Measurements from ENCODE around the gene CNTN5.

The CNTN5 gene

GRCh38 chr11:99925968-99926367 lies 905.2 kb downstream of the CNTN5 start:
- TF ChIP-seq CTCF (IDR thresholded peaks at IDR 0.05) = no peak

GRCh38 chr11:99932684-99933083 lies 911.9 kb downstream of the CNTN5 start:
- no peak for TF ChIP-seq CTCF (IDR thresholded peaks at IDR 0.05)

- TF ChIP-seq CTCF (IDR thresholded peaks at IDR 0.05) = no peak
Measured at GRCh38 chr11:99934008-99934407, 913.3 kb downstream of the CNTN5 start.

GRCh38 chr11:99937330-99937729 lies 916.6 kb downstream of the CNTN5 start:
- TF ChIP-seq CTCF (IDR thresholded peaks at IDR 0.05) = no peak

- TF ChIP-seq CTCF (IDR thresholded peaks at IDR 0.05) = no peak
Measured at GRCh38 chr11:99952816-99953215, 932.1 kb downstream of the CNTN5 start.

- TF ChIP-seq CTCF (IDR thresholded peaks at IDR 0.05) = no peak
Measured at GRCh38 chr11:99960536-99960935, 939.8 kb downstream of the CNTN5 start.

GRCh38 chr11:99968336-99968735 lies 947.6 kb downstream of the CNTN5 start:
- no peak for TF ChIP-seq CTCF (IDR thresholded peaks at IDR 0.05)

- no peak for TF ChIP-seq CTCF (IDR thresholded peaks at IDR 0.05)
Measured at GRCh38 chr11:99973993-99974392, 953.2 kb downstream of the CNTN5 start.
